Glomerular visceral epithelial cell (primary cell): ENCODE results near the gene WNT7A.

Source experiments
- DNase-seq: peaks from one replicate; pipeline ENCODE4 v3.0.0-alpha.2; 2016; ENCODE audit errors: extremely low spot score

WNT7A gene

DNA sequence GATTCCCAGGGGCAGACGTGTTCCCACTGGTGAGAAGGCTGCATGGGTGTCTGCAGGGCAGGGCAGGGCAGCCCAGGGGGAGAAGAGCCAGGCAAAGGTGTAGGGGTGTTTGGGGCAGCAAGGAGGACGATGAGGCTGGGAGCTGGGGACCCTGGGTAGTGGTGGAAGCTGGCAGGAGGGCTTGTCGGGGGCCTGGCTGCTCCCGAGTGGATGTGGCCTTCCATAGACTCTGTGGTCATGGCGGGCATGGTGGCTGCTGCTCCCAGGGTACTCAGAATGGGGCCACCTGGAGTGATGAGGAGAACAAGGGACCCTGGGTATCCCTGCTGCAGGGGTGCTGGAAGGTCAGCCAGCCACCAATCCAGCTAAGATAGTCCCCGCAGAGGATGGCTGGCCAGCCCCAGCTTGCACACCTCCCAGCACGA, 107.5 kb downstream of the WNT7A start:
- no peak for DNase-seq

DNA sequence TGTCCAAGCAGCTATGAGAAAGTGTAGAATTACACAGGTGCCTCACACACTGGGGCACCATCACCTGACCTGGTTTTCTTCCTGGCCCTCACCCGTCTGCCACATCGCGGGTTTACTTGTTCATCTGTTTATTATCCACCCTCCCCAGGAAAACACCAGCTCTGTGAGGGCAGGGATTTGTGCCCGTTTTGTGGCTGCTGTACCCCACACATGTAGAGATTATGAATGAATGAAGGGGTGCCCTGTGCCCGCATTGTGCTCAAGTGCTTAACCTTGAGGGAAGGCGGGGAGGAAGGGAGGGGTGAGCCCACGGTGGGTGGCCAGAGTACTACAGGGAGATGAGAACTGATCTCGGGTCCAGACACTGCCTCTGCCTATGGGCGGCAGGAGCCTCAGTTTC, 108.4 kb downstream of the WNT7A start:
- no peak for DNase-seq

DNA sequence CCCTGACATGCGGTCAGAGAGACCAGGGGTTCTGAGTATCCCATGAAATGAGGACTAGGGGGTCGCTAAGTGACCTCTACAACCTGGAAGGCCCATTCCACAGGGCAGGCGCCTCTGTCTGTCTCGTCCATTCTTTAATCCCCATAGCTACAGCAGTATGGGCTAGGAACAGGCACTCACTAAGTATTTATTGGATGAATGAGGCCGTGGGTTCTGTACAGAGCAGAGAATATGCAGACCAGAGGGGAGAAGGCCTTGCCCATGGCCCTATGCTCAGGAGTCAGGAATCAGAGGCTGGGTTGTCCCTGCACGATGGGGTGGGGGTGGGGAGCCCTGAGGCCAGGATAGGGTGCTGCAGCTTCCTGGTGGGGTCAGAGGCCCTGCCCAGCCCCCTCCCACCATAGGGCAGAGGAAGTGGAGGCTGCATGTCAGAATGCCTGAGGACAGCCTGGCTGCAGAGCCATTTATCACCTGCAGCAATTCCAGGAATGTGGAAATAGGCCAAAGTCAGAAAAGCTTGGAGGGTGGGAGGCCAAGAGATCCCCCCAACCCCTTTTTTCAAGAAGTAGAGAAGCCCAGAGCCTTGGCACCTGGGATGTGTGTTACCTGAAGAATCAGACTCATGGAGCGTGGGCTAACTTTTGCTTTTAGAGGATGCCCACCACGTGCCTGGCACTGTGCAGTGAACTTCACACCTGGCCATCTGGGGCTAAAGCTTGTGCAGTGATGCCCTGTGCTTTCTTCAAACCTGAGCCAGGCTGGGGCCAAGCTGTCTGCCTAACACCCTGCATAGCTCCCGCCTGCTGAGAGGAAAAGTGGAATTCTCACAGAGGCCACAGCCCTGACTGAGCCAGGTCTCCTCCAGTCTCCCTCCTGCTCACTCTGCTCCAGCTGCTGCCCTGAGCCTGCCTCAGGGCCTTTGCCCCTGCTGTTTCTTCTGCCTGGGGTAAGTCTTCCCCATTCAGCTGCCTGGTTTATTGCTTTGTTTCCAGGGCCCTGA, 109.4 kb downstream of the WNT7A start:
- no peak for DNase-seq

DNA sequence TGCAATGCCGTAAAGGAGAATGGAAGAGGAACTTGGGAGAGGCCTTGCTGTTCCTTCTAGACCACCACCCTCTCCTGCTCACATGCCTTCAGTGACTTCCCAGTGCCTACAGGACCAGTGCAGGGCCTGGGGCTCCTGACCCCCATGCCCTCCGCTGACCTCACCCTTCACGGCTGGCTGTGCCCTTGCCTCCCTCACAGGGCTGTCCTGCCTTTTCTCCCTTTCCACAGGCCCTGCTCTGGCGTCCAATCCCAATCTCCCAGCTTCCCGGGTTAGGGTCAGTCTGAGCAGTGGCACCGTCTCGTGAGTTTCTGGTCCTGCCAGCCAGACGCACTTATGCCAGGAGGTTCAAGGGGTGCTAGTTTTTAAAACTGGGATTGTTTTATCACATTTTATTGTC, 110.4 kb downstream of the WNT7A start:
- DNase-seq = no peak

DNA sequence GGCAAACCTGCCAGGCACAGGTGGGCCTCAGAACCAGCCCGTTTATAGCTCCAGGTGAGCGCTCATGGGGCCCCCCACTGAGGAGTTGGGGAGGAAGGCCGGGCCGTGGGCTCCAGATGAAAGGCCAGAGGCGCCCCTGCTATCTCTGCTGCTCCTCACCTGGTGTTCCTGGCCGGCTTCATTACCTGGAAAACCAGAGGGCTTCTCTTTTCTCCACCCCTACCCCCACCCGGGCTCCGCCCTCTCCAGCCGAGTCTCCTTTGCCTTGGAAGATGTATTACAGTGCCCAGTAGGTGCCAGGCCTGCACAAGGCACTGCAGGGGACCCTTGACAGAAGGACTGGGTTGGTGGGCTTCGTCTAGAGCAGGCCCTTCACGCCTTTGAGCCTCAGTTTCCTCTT, 111.4 kb downstream of the WNT7A start:
- DNase-seq = no peak

DNA sequence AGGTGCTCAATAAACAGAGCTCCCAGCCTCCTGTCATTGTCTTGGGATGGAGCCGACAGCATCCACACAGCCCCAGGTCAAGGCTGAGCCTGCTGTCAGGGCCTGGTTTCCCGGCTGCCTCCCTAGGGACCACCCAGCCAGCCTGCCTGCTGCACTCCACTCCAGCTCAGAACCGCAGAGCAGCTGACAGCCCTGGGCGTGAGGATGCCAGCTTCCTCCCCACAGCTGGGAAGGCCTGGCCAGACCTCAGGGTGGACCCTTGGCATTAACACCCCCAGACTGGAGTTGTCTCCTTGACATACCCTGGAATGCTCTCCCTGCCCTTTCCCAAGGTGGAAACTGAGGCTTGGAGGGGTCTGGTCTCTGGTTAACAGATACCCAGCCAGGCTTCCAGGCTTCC, 112.0 kb downstream of the WNT7A start:
- no peak for DNase-seq

DNA sequence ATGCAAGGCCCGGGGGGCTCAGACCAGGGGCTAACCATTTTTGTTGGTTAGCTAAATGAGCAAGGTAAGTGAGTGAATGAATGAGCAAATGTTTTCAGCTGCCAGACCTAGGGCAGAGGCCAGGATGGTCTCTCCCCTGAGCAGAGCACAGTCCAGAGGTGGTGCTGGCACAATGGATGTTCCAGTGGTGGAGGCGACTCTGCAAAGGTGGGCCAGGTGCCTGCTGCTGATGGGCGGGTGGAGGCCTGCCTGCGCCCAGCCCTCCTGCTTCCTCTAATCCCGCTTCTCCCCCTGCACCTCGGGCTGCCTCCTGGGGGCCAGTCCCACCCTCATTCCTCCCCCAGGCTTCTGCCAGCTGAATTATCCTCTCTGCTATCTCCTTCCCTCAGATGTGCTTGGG, 112.8 kb downstream of the WNT7A start:
- no peak for DNase-seq
